ENCODE results near the gene C13orf46. TPM values are rescaled to one million over a fixed set of nuclear protein-coding genes. Genes with fewer than 3 reads are reported as not detected.

Gene C13orf46
- total RNA-seq, 4 donors from 2014 or later = 0.17 to 0.94 (median 0.44) TPM; not detected in 1

GRCh38 chr13:113989585-113990300, 15.9 kb upstream of the C13orf46 start:
- TF ChIP-seq CTCF (IDR thresholded peaks at IDR 0.05; ENCODE audit: low read depth) = no peak

- no peak for TF ChIP-seq CTCF (IDR thresholded peaks at IDR 0.05; ENCODE audit: low read depth)
These were observed 8.4 kb upstream of the C13orf46 start for GRCh38 chr13:113982296-113982661.

- TF ChIP-seq CTCF (IDR thresholded peaks at IDR 0.05; ENCODE audit: low read depth) = no peak
These were observed 7.9 kb upstream of the C13orf46 start for GRCh38 chr13:113981611-113982295.

GRCh38 chr13:113981194-113981605, 7.3 kb upstream of the C13orf46 start:
- TF ChIP-seq CTCF (IDR thresholded peaks at IDR 0.05; ENCODE audit: low read depth) = no peak

GRCh38 chr13:113980489-113981064, 6.7 kb upstream of the C13orf46 start:
- TF ChIP-seq CTCF (IDR thresholded peaks at IDR 0.05; ENCODE audit: low read depth) = no peak

- TF ChIP-seq CTCF (IDR thresholded peaks at IDR 0.05; ENCODE audit: low read depth) = no peak
These were observed 6.1 kb upstream of the C13orf46 start for GRCh38 chr13:113979791-113980471.

Measured in subcutaneous adipose tissue (tissue), 4 donors.